GM19395 (cell line): ENCODE data around the gene PTGIS.
"Not testable (repeated sequence)": the region's sequence is repeated elsewhere in the genome, so short reads cannot be mapped to it uniquely, and the experiment has no call there.

Source experiments
- ATAC-seq: cut with Tn5 transposase; IDR thresholded peaks from one replicate; pipeline ENCODE4 v1.9.1; 2021; ENCODE audit warnings: mild to moderate bottlenecking, moderate library complexity; ENCODE audit not compliant: unreplicated experiment

PTGIS gene

DNA sequence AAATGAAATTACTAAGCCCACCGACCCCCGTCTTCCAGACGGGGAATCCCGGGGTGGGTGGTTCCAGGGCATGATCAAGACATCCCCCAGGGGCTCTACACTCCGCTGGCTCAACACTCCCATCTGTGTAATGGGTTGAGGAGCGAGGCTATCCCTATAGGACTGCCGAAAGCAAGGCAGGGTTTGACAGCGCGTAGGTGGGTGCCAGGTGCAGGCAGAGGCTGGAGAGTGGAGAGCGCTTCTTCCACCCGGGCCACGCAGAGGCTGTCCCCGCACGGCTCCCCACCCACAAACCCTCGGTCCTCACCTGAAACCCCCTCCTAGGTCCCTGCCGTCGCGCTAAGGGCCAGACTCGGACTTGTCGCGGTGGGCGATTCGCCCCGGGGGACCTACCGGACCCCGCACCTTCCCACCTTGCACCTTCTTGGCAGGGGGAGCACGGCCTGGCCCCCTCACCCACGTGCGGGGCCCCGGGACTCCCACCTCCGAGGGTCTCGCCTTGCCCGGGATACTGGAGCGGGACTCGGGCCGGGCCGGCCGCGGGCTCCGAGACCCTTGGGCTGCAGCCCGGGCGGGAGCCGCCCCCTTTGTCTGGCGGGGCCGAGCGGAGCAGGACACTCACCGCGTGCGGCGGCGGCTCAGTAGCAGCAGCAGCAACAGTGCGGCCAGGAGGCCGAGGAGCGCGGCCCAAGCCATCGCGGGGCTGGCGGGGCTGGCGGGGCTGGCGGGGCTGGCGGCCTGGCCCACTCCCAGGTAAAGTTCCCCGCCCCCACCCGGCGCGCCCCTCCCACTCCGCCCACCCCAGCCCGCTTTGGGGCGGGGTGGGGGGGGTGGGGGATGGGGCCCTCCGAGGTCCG is at the start of gene PTGIS:
Gene PTGIS (minus strand): TSS at position 717 of the 857 bp plus-strand sequence. CDS start 21 bp downstream, at position 696.
- no peak for ATAC-seq

DNA sequence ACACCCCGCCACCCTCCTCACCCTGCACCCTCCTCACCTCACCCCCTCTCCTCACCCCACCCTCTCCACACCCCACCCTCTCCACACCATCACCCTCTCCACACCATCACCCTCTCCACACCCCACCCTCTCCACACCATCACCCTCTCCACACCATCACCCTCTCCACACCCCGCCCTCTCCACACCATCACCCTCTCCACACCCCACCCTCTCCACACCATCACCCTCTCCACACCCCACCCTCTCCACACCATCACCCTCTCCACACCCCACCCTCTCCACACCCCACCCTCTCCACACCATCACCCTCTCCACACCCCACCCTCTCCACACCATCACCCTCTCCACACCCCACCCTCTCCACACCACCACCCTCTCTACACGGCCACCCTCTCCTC is 49.5 kb upstream of the PTGIS start:
- not testable (repeated sequence) for ATAC-seq

DNA sequence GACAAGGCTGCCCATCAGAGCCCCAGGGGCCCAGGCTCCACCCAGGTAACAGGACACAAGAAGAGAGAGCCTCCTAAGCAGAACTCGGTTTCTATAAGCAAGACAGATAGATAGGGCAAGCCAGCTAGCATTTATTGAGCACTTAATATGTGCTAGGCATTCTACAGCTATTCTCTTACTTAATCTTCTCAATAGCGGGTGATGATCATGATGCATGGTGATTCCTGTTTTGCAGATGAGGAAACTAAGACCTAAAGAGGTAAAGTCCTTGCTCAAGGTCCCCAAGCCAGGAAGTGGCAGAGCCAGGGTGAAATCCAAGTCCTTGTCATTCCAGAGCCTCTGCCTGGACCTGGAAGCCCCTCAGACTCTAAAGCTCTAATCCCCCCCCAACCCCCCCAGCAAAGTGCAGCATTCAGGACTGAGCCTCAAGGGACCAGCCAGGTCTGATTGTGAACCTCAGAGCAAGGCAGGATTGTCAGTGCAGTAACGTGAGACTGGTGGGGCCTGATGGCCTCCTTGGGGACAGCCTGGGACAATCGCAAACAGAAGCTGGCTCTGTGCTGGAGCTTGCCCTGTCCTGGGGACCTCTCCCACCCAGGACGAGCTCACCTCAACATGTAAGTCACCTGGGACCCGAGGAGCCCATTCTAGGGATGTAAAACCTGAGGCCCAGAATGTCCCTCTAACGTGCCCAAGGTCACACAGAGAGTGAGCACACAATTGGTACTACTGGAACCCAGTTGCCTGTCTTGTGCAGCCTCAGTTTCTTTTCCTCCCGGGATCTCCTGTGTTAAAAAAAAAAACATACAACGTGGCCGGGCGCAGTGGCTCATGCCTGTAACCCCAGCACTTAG is 48.4 kb upstream of the PTGIS start:
- no peak for ATAC-seq

- ATAC-seq, result no peak
Measured at GRCh38 chr20:49615401-49616153, 47.6 kb upstream of the PTGIS start.

GRCh38 chr20:49615051-49615400 is 47.1 kb upstream of the PTGIS start:
- not testable (repeated sequence) for ATAC-seq

- ATAC-seq, result no peak
Measured at GRCh38 chr20:49614338-49615050, 46.6 kb upstream of the PTGIS start.

- ATAC-seq, result no peak
Measured at GRCh38 chr20:49612127-49612738, 44.3 kb upstream of the PTGIS start.

GRCh38 chr20:49611539-49612126 is 43.7 kb upstream of the PTGIS start:
- not testable (repeated sequence) for ATAC-seq

GRCh38 chr20:49610691-49611538 is 43.0 kb upstream of the PTGIS start:
- peak; percentile 52 for ATAC-seq

DNA sequence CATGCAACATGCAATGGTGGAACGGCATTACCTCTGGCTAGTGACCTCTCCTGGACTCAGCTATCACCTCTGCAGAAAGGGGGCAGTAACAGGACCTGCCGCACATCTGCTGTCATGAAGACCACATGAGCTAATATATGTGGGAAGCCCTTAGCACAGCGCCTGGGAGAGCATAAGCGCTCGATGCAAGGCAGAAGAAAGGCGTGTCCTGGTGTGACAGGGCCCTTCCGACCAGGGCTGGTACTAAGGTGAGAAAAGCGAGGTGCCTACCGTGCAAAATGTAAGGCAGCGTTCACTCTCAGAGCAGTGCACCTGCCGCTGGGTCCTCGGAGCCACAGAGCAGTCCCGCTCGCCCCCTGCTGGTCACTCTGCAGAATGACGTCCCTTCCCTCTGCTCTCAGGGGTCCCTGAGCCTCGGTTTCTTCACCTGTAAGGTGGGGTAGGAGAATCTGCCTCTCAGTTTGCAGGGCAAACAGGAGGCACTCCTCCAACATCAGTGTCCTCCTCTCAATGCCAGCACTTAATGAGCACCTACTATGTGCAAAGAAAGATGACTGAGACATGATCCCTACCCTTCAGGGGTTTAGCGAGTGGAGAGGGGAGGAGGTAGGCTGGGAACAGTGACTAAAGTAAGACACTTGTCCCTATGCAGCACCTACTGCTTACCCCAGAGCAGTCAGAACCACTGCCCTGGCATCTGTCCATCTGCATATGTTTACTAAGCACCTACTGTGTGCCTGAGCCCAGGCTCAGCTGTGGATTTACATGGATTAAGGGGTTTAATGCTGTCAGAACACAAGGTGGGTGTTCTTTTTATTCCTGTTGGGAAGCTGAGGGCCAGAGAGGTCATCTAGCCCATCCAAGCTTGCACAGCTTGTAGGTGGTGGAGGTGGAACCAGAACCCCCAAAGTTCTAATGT is 41.1 kb upstream of the PTGIS start:
- no peak for ATAC-seq

GRCh38 chr20:49607568-49607967 is 39.6 kb upstream of the PTGIS start:
- ATAC-seq, result no peak

GRCh38 chr20:49603209-49603627 is 35.3 kb upstream of the PTGIS start:
- ATAC-seq, result no peak

DNA sequence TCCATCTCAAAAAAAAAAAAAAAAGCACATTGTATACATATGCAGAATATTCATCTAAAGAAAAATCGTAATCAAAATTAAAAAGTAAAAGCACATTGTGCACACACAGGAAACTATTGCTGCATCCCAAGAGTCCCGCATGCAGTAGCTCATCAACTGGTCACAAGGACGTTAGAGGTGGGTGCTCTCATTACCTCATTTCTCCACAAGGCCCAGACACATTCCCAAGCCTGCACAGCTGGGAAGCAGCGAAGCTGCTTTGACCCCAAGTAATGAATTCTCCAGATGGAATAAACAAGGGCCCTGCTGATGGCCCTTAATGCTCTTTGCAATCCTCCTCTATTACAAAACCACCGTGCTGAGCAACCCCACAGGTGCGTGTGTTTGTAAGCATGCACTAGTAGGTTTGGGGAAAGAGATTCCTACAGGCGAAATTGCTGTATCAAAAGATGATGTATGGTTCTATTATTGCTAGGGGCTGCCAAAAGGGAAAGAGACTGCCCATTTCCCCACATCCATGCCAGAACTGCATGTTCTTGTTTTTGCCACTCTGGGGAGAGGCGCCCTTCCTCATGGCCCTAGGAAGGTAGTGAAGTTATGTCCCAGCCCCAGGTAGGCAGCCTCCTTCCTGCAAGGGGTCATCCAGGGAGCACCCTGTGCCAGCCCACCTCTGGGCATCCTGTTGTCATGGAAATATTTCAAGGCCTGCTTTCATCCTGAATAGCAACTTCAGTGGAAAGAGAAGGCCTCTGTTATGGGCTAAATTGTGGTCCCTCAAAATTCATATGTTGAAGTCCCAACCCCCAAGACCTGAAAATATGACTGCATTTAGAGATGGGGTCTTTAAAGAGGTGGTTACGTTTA is 34.6 kb upstream of the PTGIS start:
- no peak for ATAC-seq

GRCh38 chr20:49601153-49601924 is 33.4 kb upstream of the PTGIS start:
- no peak for ATAC-seq

- ATAC-seq, result no peak
Measured at GRCh38 chr20:49599746-49600113, 31.8 kb upstream of the PTGIS start.

DNA sequence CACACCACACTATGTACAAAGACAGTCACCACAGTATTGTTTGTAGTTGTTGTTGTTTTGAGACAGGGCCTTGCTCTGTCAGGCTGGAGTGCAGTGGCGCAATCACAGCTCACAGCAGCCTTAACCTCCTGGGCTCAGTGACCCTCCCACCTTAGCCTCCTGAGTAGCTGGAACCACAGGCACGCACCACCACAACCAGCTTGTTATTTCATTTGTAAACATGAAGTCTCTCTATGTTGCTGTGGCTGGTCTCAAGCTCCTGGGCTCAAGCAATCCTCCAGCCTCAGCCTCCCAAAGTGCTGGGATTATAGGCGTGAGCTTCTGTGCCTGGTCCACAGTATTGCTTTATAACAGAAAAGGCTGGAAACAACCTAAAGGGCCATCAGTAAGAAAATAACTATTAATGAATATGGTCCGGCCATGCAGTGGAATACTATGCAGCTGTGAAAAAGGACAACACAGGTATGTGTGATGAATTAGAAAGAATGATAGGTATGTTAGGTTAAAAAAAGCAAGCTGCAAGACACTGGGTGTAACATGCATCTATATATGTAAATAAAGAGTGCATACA is 30.0 kb upstream of the PTGIS start:
- ATAC-seq, result no peak
